WTC11 (cell line): ENCODE results near the gene TEKTIP1.

Experiments used
- CREM ChIP-seq: sonication (generic); formaldehyde crosslinking; IDR thresholded peaks from 2 replicates; pipeline ENCODE4 v1.8.1; 2022; ENCODE audit warnings: mild to moderate bottlenecking, missing genetic modification reagents, moderate library complexity
- MXD4 ChIP-seq: fragments of 250-450 bp; sonication (Bioruptor Pico); IDR thresholded peaks from 2 replicates; pipeline ENCODE4 v1.8.0; 2021; ENCODE audit warnings: mild to moderate bottlenecking, moderate library complexity, borderline replicate concordance
- NFE2L1 ChIP-seq: sonication (generic); formaldehyde crosslinking; IDR thresholded peaks from 2 replicates; pipeline ENCODE4 v1.8.1; 2023; ENCODE audit warnings: missing genetic modification reagents
- SMAD4 ChIP-seq: sonication (generic); formaldehyde crosslinking; IDR thresholded peaks from 2 replicates; pipeline ENCODE4 v1.8.0; 2022; ENCODE audit warnings: mild to moderate bottlenecking, missing genetic modification reagents
- ZNF138 ChIP-seq: sonication (generic); formaldehyde crosslinking; conservative IDR thresholded peaks from 2 replicates; pipeline ENCODE4 v1.8.1; 2022; ENCODE audit warnings: mild to moderate bottlenecking, moderate library complexity, missing genetic modification reagents
- TF ChIP-seq, protein P1 (sequence below): sonication (generic); formaldehyde crosslinking; IDR thresholded peaks from 2 replicates; pipeline ENCODE4 v1.8.0; 2023; ENCODE audit warnings: missing genetic modification reagents
- TF ChIP-seq, protein P2 (sequence below): fragments of 200-600 bp; IDR thresholded peaks from 2 replicates; pipeline ENCODE4 v1.8.0; 2022; ENCODE audit warnings: antibody characterized with exemption
- TF ChIP-seq, protein P3 (sequence below): sonication (generic); formaldehyde crosslinking; IDR thresholded peaks from 2 replicates; pipeline ENCODE4 v1.8.0; 2022; ENCODE audit warnings: mild to moderate bottlenecking, missing genetic modification reagents

DNA sequence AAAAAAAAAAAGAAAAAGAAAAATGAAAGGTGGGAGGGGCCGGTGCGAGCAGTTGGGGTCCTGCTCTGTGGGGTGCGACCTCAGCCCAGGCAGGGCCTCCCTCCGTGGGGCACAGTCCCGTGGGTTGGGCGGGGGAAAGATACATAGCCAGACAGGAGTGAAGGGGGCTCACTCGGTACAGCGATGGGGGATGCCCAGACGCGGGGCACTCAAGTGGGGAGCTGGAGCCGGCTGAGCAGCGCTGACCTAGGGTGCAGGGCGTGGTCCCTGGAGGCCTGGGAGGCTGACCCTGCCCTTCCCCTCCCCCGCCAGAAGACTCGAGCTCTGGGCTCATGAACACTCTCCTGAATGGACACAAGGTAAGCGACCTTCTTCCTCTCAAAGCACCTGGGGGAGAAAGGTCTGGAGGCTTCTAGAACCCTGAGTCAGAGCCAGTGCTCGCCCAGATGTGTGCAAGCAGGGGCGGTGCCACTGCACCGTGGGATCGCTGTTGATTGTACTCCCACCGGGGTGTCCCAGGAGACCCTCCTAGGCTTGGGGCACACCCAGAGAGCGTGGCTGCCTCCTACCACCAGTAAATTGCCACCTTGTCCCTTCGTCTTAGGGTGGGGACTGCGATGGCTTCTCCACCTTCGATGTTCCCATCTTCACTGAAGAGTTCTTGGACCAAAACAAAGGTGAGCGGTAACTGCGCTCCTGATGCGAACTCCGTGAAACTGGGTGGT is 37.1 kb downstream of the TEKTIP1 start:
- TF ChIP-seq, protein P1, sequence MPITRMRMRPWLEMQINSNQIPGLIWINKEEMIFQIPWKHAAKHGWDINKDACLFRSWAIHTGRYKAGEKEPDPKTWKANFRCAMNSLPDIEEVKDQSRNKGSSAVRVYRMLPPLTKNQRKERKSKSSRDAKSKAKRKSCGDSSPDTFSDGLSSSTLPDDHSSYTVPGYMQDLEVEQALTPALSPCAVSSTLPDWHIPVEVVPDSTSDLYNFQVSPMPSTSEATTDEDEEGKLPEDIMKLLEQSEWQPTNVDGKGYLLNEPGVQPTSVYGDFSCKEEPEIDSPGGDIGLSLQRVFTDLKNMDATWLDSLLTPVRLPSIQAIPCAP (CRISPR knock-in tag): no peak
- TF ChIP-seq, protein P2, sequence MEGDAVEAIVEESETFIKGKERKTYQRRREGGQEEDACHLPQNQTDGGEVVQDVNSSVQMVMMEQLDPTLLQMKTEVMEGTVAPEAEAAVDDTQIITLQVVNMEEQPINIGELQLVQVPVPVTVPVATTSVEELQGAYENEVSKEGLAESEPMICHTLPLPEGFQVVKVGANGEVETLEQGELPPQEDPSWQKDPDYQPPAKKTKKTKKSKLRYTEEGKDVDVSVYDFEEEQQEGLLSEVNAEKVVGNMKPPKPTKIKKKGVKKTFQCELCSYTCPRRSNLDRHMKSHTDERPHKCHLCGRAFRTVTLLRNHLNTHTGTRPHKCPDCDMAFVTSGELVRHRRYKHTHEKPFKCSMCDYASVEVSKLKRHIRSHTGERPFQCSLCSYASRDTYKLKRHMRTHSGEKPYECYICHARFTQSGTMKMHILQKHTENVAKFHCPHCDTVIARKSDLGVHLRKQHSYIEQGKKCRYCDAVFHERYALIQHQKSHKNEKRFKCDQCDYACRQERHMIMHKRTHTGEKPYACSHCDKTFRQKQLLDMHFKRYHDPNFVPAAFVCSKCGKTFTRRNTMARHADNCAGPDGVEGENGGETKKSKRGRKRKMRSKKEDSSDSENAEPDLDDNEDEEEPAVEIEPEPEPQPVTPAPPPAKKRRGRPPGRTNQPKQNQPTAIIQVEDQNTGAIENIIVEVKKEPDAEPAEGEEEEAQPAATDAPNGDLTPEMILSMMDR: no peak
- TF ChIP-seq ZNF138 (CRISPR knock-in tag): no peak
- no peak for TF ChIP-seq SMAD4 (CRISPR knock-in tag)
- no peak for TF ChIP-seq CREM (CRISPR knock-in tag)
- no peak for TF ChIP-seq MXD4 (CRISPR knock-in tag)
- TF ChIP-seq, protein P3, sequence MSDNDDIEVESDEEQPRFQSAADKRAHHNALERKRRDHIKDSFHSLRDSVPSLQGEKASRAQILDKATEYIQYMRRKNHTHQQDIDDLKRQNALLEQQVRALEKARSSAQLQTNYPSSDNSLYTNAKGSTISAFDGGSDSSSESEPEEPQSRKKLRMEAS (CRISPR knock-in tag): no peak
- TF ChIP-seq NFE2L1 (CRISPR knock-in tag): no peak
